ENCODE measurements around the gene TTLL11.
A peak's percentile ranks its signal among the peaks of the same experiment; 100 is the strongest.

Gene TTLL11

DNA sequence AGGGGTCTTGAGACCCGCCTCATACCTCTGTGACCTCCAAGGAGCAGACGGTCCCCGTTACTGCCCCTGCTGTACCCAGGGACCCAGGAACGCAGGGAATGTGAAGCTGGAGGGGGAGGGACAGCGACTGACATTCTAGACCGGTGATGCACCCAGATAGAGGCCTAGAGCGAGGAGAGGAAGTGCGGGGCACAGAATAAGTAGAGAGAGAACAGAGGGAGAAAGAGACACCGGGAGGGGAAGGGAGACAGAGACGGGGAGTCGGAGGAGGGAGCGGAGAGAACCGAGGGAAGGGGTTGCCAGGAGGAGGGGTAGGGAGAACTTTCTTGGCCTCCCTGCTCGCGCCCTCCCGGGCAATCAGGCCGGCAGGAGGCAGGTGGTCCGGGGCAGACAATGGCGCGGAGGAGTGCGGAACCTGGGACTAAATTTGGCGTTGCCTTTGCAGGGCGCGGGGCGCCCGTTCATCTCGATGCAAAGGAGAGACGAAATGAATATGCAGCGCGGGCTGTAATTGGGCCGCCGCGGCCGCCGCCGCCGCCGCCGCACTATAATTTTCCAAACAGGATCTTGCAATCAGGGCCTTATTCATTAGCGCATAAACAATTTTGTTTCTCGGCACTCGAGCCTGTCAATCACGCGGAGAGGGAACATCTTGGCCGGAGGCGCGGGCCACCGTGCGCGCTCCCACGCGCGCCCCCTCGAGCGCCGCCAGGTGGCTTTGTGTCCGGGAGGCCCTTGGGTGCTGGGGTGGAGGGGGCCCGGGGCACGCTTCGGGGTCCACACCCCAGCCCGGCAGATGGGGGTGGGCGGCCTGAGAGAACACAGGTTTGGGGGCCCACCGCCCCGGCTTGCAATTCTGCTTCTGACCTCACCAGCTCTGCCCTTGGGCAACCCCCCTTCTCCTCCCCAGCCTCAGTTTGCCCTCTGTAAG lies 33.5 kb upstream of the TTLL11 start:
- no peak for DNase-seq (ENCODE audit: insufficient read length, low spot score)
- no peak for FAIRE-seq
- TF ChIP-seq POLR2A (IDR thresholded peaks at IDR 0.05; ENCODE audit: low read depth, low read length) (no peak), TAF1 (IDR thresholded peaks at IDR 0.05; ENCODE audit: low read depth, low read length) (no peak), SPI1 (IDR thresholded peaks at IDR 0.05; ENCODE audit: low read depth, low read length) (no peak), POU2F2 (IDR thresholded peaks at IDR 0.05; ENCODE audit: low read depth, low read length) (no peak), PAX5 (IDR thresholded peaks at IDR 0.05; ENCODE audit: insufficient read depth, low read length, severe bottlenecking) (no peak), POLR2AphosphoS5 (IDR thresholded peaks at IDR 0.05; ENCODE audit: low read depth, low read length) (no peak)

DNA sequence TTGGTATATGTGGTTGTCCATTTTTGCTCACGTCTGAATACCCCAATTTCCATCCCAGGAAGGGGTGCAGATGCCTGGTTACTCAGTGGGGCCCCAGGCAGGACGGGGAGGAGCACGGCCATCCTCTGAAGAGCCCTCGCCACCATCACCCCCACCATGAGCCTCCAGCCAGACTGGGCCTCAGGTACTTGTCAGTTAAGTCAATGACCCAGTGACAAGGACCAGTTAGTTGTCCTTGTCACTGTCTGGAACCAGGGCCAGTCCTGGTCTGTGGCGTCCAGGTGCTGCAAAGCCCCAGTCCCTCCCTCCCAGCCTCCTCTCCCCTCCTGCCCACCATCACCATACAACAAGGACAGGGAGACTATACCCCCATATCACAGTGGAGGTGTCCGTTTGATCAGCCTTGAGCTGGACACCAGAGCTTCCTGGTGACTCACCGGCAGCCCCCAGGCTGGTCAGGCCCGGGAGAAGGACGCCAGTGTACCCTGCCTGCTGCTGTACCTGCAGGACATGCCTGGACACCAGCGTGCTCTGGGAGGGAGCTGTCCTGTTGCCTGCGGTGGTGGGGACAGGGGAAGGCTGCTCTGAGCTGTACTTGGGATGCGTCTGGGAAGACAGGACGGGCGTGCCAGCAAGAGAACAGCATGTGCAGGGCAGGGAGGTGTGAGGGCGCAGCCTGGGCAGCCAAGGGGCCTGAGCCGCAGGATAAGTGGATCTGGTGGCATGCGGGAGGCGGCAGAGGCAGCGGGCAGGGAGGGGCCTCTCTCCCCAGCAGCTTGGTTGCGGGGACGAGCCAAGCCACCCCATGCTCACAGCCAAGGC lies 32.6 kb upstream of the TTLL11 start:
- DNase-seq (ENCODE audit: insufficient read length, low spot score) (no peak), FAIRE-seq (no peak)
- TF ChIP-seq POLR2A (IDR thresholded peaks at IDR 0.05; ENCODE audit: low read depth, low read length) (no peak), POU2F2 (IDR thresholded peaks at IDR 0.05; ENCODE audit: low read depth, low read length) (no peak), PAX5 (IDR thresholded peaks at IDR 0.05; ENCODE audit: insufficient read depth, low read length, severe bottlenecking) (no peak), SPI1 (IDR thresholded peaks at IDR 0.05; ENCODE audit: low read depth, low read length) (no peak), TAF1 (IDR thresholded peaks at IDR 0.05; ENCODE audit: low read depth, low read length) (no peak), POLR2AphosphoS5 (IDR thresholded peaks at IDR 0.05; ENCODE audit: low read depth, low read length) (no peak)

GRCh38 chr9:122125158-122125508 lies 32.0 kb upstream of the TTLL11 start:
- TF ChIP-seq POLR2A (IDR thresholded peaks at IDR 0.05; ENCODE audit: low read depth, low read length) (no peak), TAF1 (IDR thresholded peaks at IDR 0.05; ENCODE audit: low read depth, low read length) (no peak), POU2F2 (IDR thresholded peaks at IDR 0.05; ENCODE audit: low read depth, low read length) (no peak), PAX5 (IDR thresholded peaks at IDR 0.05; ENCODE audit: insufficient read depth, low read length, severe bottlenecking) (no peak)
- peak; percentile 69 for FAIRE-seq
- DNase-seq (ENCODE audit: insufficient read length, low spot score): peak; percentile 88

DNA sequence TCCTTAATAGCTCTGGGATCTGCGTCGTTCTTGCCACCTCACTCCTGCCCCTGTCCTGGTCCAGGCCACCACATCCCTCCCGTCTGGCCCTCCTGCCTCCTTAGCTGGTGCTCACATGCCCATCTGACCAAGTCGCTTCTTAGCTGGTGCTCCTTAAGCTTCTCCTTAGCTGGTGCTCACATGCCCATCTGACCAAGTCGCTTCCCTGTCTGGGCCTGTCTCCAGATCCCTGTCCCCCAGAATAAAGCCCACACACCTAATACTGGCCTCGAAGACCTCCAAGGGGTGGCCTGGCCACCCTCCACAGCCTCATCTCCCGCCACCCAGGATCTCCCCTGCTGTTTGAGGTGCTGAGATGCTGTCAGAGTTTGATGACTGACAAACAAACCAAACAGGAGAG lies 31.4 kb upstream of the TTLL11 start:
- DNase-seq (ENCODE audit: insufficient read length, low spot score) (no peak), FAIRE-seq (no peak)
- TF ChIP-seq SPI1 (IDR thresholded peaks at IDR 0.05; ENCODE audit: low read depth, low read length) (no peak), POU2F2 (IDR thresholded peaks at IDR 0.05; ENCODE audit: low read depth, low read length) (no peak), POLR2AphosphoS5 (IDR thresholded peaks at IDR 0.05; ENCODE audit: low read depth, low read length) (no peak), POLR2A (IDR thresholded peaks at IDR 0.05; ENCODE audit: low read depth, low read length) (no peak)

DNA sequence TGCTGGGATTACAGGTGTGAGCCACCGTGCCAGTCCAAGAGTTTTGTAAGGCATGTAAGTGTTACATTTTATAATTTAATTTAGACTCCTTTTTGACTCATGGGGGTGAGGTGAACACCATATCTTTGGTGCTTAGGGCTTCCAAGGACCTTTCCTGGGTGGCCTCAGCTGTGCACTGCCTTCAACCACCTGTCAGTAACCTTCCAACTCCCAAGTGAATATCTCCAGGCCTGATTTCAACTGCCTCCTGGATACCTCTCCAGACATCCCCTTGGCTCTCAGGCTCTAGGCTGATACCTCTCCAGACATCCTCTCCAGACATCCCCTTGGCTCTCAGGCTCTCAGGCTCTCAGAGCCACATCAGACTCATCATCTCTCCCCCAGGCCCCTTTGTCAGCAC lies 30.9 kb upstream of the TTLL11 start:
- FAIRE-seq (no peak), DNase-seq (ENCODE audit: insufficient read length, low spot score) (no peak)
- no peak for TF ChIP-seq POU2F2 (IDR thresholded peaks at IDR 0.05; ENCODE audit: low read depth, low read length)
- TF ChIP-seq POLR2AphosphoS5 (IDR thresholded peaks at IDR 0.05; ENCODE audit: low read depth, low read length): no peak
- TF ChIP-seq PAX5 (IDR thresholded peaks at IDR 0.05; ENCODE audit: insufficient read depth, low read length, severe bottlenecking): no peak
- no peak for TF ChIP-seq TAF1 (IDR thresholded peaks at IDR 0.05; ENCODE audit: low read depth, low read length)
- TF ChIP-seq POLR2A (IDR thresholded peaks at IDR 0.05; ENCODE audit: low read depth, low read length): no peak
- no peak for TF ChIP-seq SPI1 (IDR thresholded peaks at IDR 0.05; ENCODE audit: low read depth, low read length)

DNA sequence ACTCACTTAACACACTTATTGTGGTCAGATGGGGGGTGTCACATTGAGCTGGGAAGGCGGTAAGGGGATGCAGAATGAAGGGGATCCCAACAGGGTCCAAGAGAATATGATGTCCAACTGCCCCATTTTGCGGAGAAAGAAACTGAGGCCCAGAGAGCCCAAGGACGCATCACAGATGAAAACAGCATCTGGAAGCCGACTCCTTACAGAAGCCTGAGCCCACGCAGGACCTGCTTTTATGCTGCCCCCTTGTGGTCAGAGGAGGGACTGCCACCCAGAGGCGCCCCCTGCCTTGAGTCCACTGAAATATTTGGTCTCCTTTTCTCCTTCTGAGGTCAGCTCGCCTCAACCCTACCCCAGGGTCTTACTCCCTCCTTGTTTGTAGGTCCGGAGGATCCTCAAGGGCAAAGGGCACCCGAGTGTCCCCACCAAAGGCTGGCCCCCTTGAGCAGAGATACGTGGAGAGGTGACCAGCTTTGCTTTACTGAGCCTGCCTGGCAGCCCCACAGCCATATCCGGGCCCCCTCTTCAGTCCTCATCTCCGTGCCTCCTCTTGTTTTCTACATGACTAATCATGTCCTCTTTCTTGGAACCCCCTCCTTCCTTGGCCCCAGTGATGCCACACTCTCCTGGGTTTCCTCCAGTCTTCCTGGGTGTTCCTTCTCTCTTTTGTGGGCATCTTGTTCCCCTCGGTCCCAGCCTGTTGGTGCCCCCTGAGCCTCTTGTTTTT lies 30.0 kb upstream of the TTLL11 start:
- TF ChIP-seq POU2F2 (IDR thresholded peaks at IDR 0.05; ENCODE audit: low read depth, low read length) (no peak), TAF1 (IDR thresholded peaks at IDR 0.05; ENCODE audit: low read depth, low read length) (no peak), PAX5 (IDR thresholded peaks at IDR 0.05; ENCODE audit: insufficient read depth, low read length, severe bottlenecking) (no peak), POLR2AphosphoS5 (IDR thresholded peaks at IDR 0.05; ENCODE audit: low read depth, low read length) (no peak), POLR2A (IDR thresholded peaks at IDR 0.05; ENCODE audit: low read depth, low read length) (no peak), SPI1 (IDR thresholded peaks at IDR 0.05; ENCODE audit: low read depth, low read length) (no peak)
- FAIRE-seq: peak; percentile 84
- peak; percentile 75 for DNase-seq (ENCODE audit: insufficient read length, low spot score)

GRCh38 chr9:122122468-122122867 lies 29.4 kb upstream of the TTLL11 start:
- DNase-seq (ENCODE audit: insufficient read length, low spot score) (no peak), FAIRE-seq (peak; percentile 43)
- TF ChIP-seq TAF1 (IDR thresholded peaks at IDR 0.05; ENCODE audit: low read depth, low read length) (no peak), POLR2AphosphoS5 (IDR thresholded peaks at IDR 0.05; ENCODE audit: low read depth, low read length) (no peak), SPI1 (IDR thresholded peaks at IDR 0.05; ENCODE audit: low read depth, low read length) (no peak), PAX5 (IDR thresholded peaks at IDR 0.05; ENCODE audit: insufficient read depth, low read length, severe bottlenecking) (no peak), POLR2A (IDR thresholded peaks at IDR 0.05; ENCODE audit: low read depth, low read length) (no peak), POU2F2 (IDR thresholded peaks at IDR 0.05; ENCODE audit: low read depth, low read length) (no peak)

GRCh38 chr9:122121931-122122330 lies 28.8 kb upstream of the TTLL11 start:
- FAIRE-seq (no peak), DNase-seq (ENCODE audit: insufficient read length, low spot score) (no peak)
- TF ChIP-seq POU2F2 (IDR thresholded peaks at IDR 0.05; ENCODE audit: low read depth, low read length): no peak
- TF ChIP-seq SPI1 (IDR thresholded peaks at IDR 0.05; ENCODE audit: low read depth, low read length): no peak
- TF ChIP-seq PAX5 (IDR thresholded peaks at IDR 0.05; ENCODE audit: insufficient read depth, low read length, severe bottlenecking): no peak
- TF ChIP-seq TAF1 (IDR thresholded peaks at IDR 0.05; ENCODE audit: low read depth, low read length): no peak
- TF ChIP-seq POLR2A (IDR thresholded peaks at IDR 0.05; ENCODE audit: low read depth, low read length): no peak
- TF ChIP-seq POLR2AphosphoS5 (IDR thresholded peaks at IDR 0.05; ENCODE audit: low read depth, low read length): no peak

- FAIRE-seq (no peak), DNase-seq (ENCODE audit: insufficient read length, low spot score) (no peak)
Measured at GRCh38 chr9:122121391-122121790, 28.3 kb upstream of the TTLL11 start.

More at GRCh38 chr9:122121391-122121790, 28.3 kb upstream of the TTLL11 start:
- TF ChIP-seq SPI1 (IDR thresholded peaks at IDR 0.05; ENCODE audit: low read depth, low read length) (no peak), POLR2AphosphoS5 (IDR thresholded peaks at IDR 0.05; ENCODE audit: low read depth, low read length) (no peak), TAF1 (IDR thresholded peaks at IDR 0.05; ENCODE audit: low read depth, low read length) (no peak), POLR2A (IDR thresholded peaks at IDR 0.05; ENCODE audit: low read depth, low read length) (no peak), POU2F2 (IDR thresholded peaks at IDR 0.05; ENCODE audit: low read depth, low read length) (no peak), PAX5 (IDR thresholded peaks at IDR 0.05; ENCODE audit: insufficient read depth, low read length, severe bottlenecking) (no peak)

Data from GM12891 (cell line).